Spleen (tissue), 7 donors: Measurements from ENCODE around the gene GAB4.
"Not testable (repeated sequence)": the region's sequence is repeated elsewhere in the genome, so short reads cannot be mapped to it uniquely, and the experiment has no call there.

Experiments
- CTCF ChIP-seq, 11 experiments: fragments of 200-600 bp in 7 of 11; fragments of 450-650 bp in 4 of 11; sonication (generic) in 4 of 11; IDR thresholded peaks in 8 of 11; conservative IDR thresholded peaks in 3 of 11; 1 replicate in 7 of 11; 2 replicates in 4 of 11; pipeline versions ENCODE4 v1.4.0 to v1.8.0; 2016 to 2021; ENCODE audit warnings: antibody characterized with exemption in 11 of 11, inconsistent platforms in 4 of 11, mild to moderate bottlenecking in 1 of 11
- POLR2A ChIP-seq, 3 donors: fragments of 450-650 bp; IDR thresholded peaks; one replicate each; pipeline ENCODE4 v1.5.1; 2017; ENCODE audit warnings: antibody characterized with exemption in 3 of 3, mild to moderate bottlenecking in 1 of 3
- donor health status: DM: no; HTN: no; CAD: no; lungs with moderate emphysema.
- donor health status: DM: no; HTN: no; CAD: no.
- donor health status: DM: no; HTN: no; CAD: no.

GRCh38 chr22:17024380-17024779 lies 16.4 kb upstream of the GAB4 start:
- TF ChIP-seq CTCF (IDR thresholded peaks at IDR 0.05 in 8 of 11, conservative IDR thresholded peaks at IDR 0.05 in 3 of 11); POLR2A (IDR thresholded peaks at IDR 0.05): not testable (repeated sequence)
